Ovary (tissue), 9 donors: ENCODE data around the gene PPIG. TPM values are rescaled to one million over a fixed set of nuclear protein-coding genes. Genes with fewer than 3 reads are reported as not detected.
"Not testable (repeated sequence)": the region's sequence is repeated elsewhere in the genome, so short reads cannot be mapped to it uniquely, and the experiment has no call there.

Experiments used
- DNase-seq, 5 donors: peaks; one replicate each; pipeline ENCODE4 v3.0.0-alpha.2; 2019 to 2020
- H3K27ac ChIP-seq, 2 donors: fragments of 200-600 bp; one replicate each; pipeline versions ENCODE4 v1.5.1 to v1.8.0; 2019 to 2022
- H3K27me3 ChIP-seq: fragments of 200-600 bp; one replicate; pipeline ENCODE4 v1.8.0; 2022
- H3K36me3 ChIP-seq: fragments of 200-600 bp; sonication (generic); one replicate; pipeline ENCODE4 v1.5.1; 2019
- H3K4me1 ChIP-seq: one replicate; pipeline ENCODE4 v1.8.1; 2013; ENCODE audit warnings: mild to moderate bottlenecking, moderate library complexity; ENCODE audit not compliant: insufficient read depth
- H3K4me3 ChIP-seq: fragments of 200-600 bp; sonication (generic); one replicate; pipeline ENCODE4 v1.5.1; 2017
- H3K9me3 ChIP-seq, 2 donors: fragments of 200-600 bp in 1 of 2; sonication (generic) in 1 of 2; one replicate each; pipeline versions ENCODE4 v1.5.1 to v1.8.1; 2013 to 2019; ENCODE audit warnings: mild to moderate bottlenecking in 1 of 2, moderate library complexity in 1 of 2
- CTCF ChIP-seq, 3 donors: fragments of 450-650 bp in 2 of 3; fragments of 200-600 bp in 1 of 3; IDR thresholded peaks; one replicate each; pipeline versions ENCODE4 v1.5.1 to v1.8.0; 2016 to 2022; ENCODE audit warnings: antibody characterized with exemption in 3 of 3, mild to moderate bottlenecking in 1 of 3
- EP300 ChIP-seq: sonication (generic); formaldehyde crosslinking; IDR thresholded peaks from one replicate; pipeline ENCODE4 v1.6.1; 2017; ENCODE audit warnings: antibody characterized with exemption
- POLR2A ChIP-seq: fragments of 450-650 bp; IDR thresholded peaks from one replicate; pipeline ENCODE4 v1.6.1; 2017; ENCODE audit warnings: antibody characterized with exemption, mild to moderate bottlenecking, moderate library complexity
- WGBS, 3 donors: extraction: QIAGEN DNeasy Blood & Tissue Kit in 1 of 3; methylation state at CpG; one replicate each; pipeline versions ENCODE4 v1.1.5 to v1.1.7; 2013 to 2017; 5-methylcytosine and 5-hydroxymethylcytosine counted together
- intact Hi-C, 4 donors: fragments of 100-400 bp; cut with DNase I; formaldehyde crosslinking; loops; one replicate each; pipeline versions ENCODE4 v1.11.0 to v1.15.1; 2022 to 2023
- polyA plus RNA-seq, 2 donors: library from polyadenylated mRNA; stranded (reverse); fragments of 200-250 nt in 1 of 2; fragments of 350-450 nt in 1 of 2; fragmentation: Illumina TruSeq in 1 of 2; extraction: RNeasy Lipid Tissue Mini Kit (QIAGEN cat#74804) in 1 of 2; gene quantifications; one replicate each; pipeline ENCODE4 v1.2.3, GENCODE V29; 2013 to 2014
- total RNA-seq, 7 donors: library from RNA; depleted of rRNA in 2 of 7; stranded (reverse); fragments of >200 nt in 2 of 7; fragmentation: NEBNext Ultra II Directional in 3 of 7; extraction: Animal tissue kit (Norgen Biotek cat#: 25700) in 3 of 7; gene quantifications; one replicate each; pipeline versions ENCODE4 v1.1.0 to v1.2.4, GENCODE V29; 2016 to 2023
- donor health status: DM: no; HTN: no; CAD: no; lungs with moderate emphysema.
- donor health status: DM: no; HTN: no; CAD: no.
- donor health status: Bipolar disorder and iron deficiency.
- donor health status: DM: yes; HTN: yes; CAD: no.
- donor health status: DM: no; HTN: no; CAD: no.
- donor health status: DM: yes; HTN: yes; CAD: no.

The PPIG gene
- total and polyA plus RNA-seq, 9 donors, result 29.3 to 64.5 (median 52.5) TPM

GRCh38 chr2:169583518-169583917 is 633 bp upstream of the PPIG start:
- Histone ChIP-seq H3K27me3 (no peaks in the 10 kb centered on the region), H3K4me1 (peaks cover 6% of the 10 kb centered on the region), H3K4me3 (no peak overlapping the region), H3K36me3 (no peaks in the 10 kb centered on the region), H3K27ac (peak overlapping the region in 1 of 2 donors; percentile 88), H3K9me3 (no peaks in the 10 kb centered on the region)
- intact Hi-C loops, result loop anchor here in 1 of 4 donors (10.0 kb wide), 1 partner anchor 151 kb away; the partner anchor contains the start of gene KLHL23
- DNase-seq, result no peak
- TF ChIP-seq EP300 (no peak), CTCF (IDR thresholded peaks at IDR 0.05) (no peak), POLR2A (no peak)
- 95% methylated on average over 5 of the region's 5 CpGs for WGBS, 3 donors

GRCh38 chr2:169585673-169586072 is 1.5 kb downstream of the PPIG start:
- intact Hi-C loops, result loop anchor here in 1 of 4 donors (10.0 kb wide), 1 partner anchor 149 kb away; the partner anchor contains the start of gene KLHL23
- peaks cover 6% of the 10 kb centered on the region for H3K4me1 ChIP-seq
- peak overlapping the region; percentile 71 for H3K4me3 ChIP-seq
- H3K9me3 ChIP-seq, result no peaks in the 10 kb centered on the region
- TF ChIP-seq EP300, result no peak
- no peak for TF ChIP-seq CTCF (IDR thresholded peaks at IDR 0.05)
- TF ChIP-seq POLR2A, result no peak
- 5 to 13% (median 6%) methylated on average over 7 of the region's 7 CpGs for WGBS, 3 donors
- H3K27ac ChIP-seq, result no peak overlapping the region
- DNase-seq, result no peak
- H3K27me3 ChIP-seq, result no peaks in the 10 kb centered on the region
- no peaks in the 10 kb centered on the region for H3K36me3 ChIP-seq

GRCh38 chr2:169590804-169591203 is 6.7 kb downstream of the PPIG start:
- TF ChIP-seq POLR2A (no peak), CTCF (IDR thresholded peaks at IDR 0.05) (no peak), EP300 (no peak)
- intact Hi-C loops, result no loop called here
- Histone ChIP-seq H3K36me3 (no peaks in the 10 kb centered on the region), H3K4me3 (no peak overlapping the region), H3K9me3 (no peaks in the 10 kb centered on the region), H3K4me1 (peaks cover 6% of the 10 kb centered on the region), H3K27me3 (no peaks in the 10 kb centered on the region), H3K27ac (no peak overlapping the region)
- WGBS, 3 donors, result 58 to 68% (median 58%) methylated on average over 8 of the region's 8 CpGs
- no peak for DNase-seq

- 81 to 93% (median 85%) methylated on average over 7 of the region's 7 CpGs for WGBS, 3 donors
- DNase-seq, intact Hi-C loops: not testable (repeated sequence)
Measured at GRCh38 chr2:169596546-169596945, 12.4 kb downstream of the PPIG start.

GRCh38 chr2:169598982-169599381 is 14.8 kb downstream of the PPIG start:
- DNase-seq, result no peak
- H3K9me3 ChIP-seq, result no peaks in the 10 kb centered on the region
- TF ChIP-seq CTCF (IDR thresholded peaks at IDR 0.05), result no peak
- TF ChIP-seq POLR2A, result no peak
- no peak for TF ChIP-seq EP300
- H3K36me3 ChIP-seq, result no peaks in the 10 kb centered on the region
- 90 to 95% (median 94%) methylated on average over 2 of the region's 2 CpGs for WGBS, 3 donors
- intact Hi-C loops, result no loop called here
- H3K4me1 ChIP-seq, result no peaks in the 10 kb centered on the region
- H3K4me3 ChIP-seq, result no peak overlapping the region
- no peaks in the 10 kb centered on the region for H3K27me3 ChIP-seq
- no peak overlapping the region for H3K27ac ChIP-seq

More at GRCh38 chr2:169596546-169596945, 12.4 kb downstream of the PPIG start:
- H3K27ac ChIP-seq, H3K9me3 ChIP-seq, H3K36me3 ChIP-seq, H3K4me1 ChIP-seq, H3K4me3 ChIP-seq, H3K27me3 ChIP-seq: not testable (repeated sequence)
